A673 (cell line): Measurements from ENCODE around the gene TBXT. TPM values are rescaled to one million over a fixed set of nuclear protein-coding genes. Genes with fewer than 3 reads are reported as not detected.

Experiments
- BruUV-seq: library from RNA; stranded (reverse); fragments of 400-500 nt; replicated peaks from 2 replicates; lab custom pipeline; 2021; lab: Mats Ljungman, UMichigan
- CTCF ChIA-PET: fragments of 300-600 bp; sonication (Branson Sonifier 250); formaldehyde crosslinking; loops from one replicate; lab custom pipeline; 2022; ENCODE audit warnings: antibody characterized with exemption; lab: Charles Lee
- POLR2A ChIA-PET: fragments of 300-600 bp; sonication (Branson Sonifier 250); formaldehyde crosslinking; loops from one replicate; lab custom pipeline; 2022; ENCODE audit warnings: antibody characterized with exemption; ENCODE audit not compliant: low non-redundant PET; lab: Charles Lee
- DNase-seq: peaks from one replicate; pipeline ENCODE4 v3.0.0-alpha.2; 2015; ENCODE audit warnings: low spot score
- H3K27ac ChIP-seq: fragments of 200-600 bp; sonication (generic); 2 replicates; pipeline ENCODE4 v1.5.1; 2016; ENCODE audit warnings: mixed run types, low read depth, mild to moderate bottlenecking, mixed read lengths, antibody characterized with exemption, low read length; ENCODE audit not compliant: poor library complexity, severe bottlenecking
- H3K27me3 ChIP-seq: fragments of 200-600 bp; sonication (generic); replicated peaks from 2 replicates; pipeline ENCODE4 v1.6.1; 2017; ENCODE audit warnings: mixed run types, low read depth, mild to moderate bottlenecking, mixed read lengths, antibody characterized with exemption, low read length; ENCODE audit not compliant: insufficient read depth, poor library complexity
- H3K36me3 ChIP-seq: fragments of 200-600 bp; sonication (generic); 2 replicates; pipeline ENCODE4 v1.6.1; 2016; ENCODE audit warnings: mixed run types, mild to moderate bottlenecking, mixed read lengths, antibody characterized with exemption, low read length; ENCODE audit not compliant: insufficient read depth, poor library complexity, severe bottlenecking
- H3K4me1 ChIP-seq: fragments of 200-600 bp; sonication (generic); 2 replicates; pipeline ENCODE4 v1.6.1; 2017; ENCODE audit warnings: mixed run types, mild to moderate bottlenecking, mixed read lengths, antibody characterized with exemption, low read length; ENCODE audit not compliant: insufficient read depth, poor library complexity, severe bottlenecking
- H3K4me3 ChIP-seq: fragments of 200-600 bp; sonication (generic); 2 replicates; pipeline ENCODE4 v1.5.1; 2016; ENCODE audit warnings: low read depth, mixed run types, mild to moderate bottlenecking, mixed read lengths, low read length; ENCODE audit not compliant: poor library complexity, severe bottlenecking
- H3K9me3 ChIP-seq: fragments of 200-600 bp; sonication (generic); 2 replicates; pipeline ENCODE4 v1.6.1; 2016; ENCODE audit warnings: mixed run types, low read depth, mild to moderate bottlenecking, mixed read lengths, antibody characterized with exemption, low read length; ENCODE audit not compliant: poor library complexity, severe bottlenecking
- CTCF ChIP-seq: fragments of 300-800, 200-600 bp; sonication (generic); conservative IDR thresholded peaks from 2 replicates; pipeline ENCODE4 v1.5.1; 2017; ENCODE audit warnings: low read depth, mild to moderate bottlenecking, antibody characterized with exemption, low read length, moderate library complexity, mixed read lengths
- EZH2 ChIP-seq: fragments of 200-600 bp; sonication (generic); IDR thresholded peaks from 2 replicates; pipeline ENCODE4 v1.6.1; 2017; ENCODE audit warnings: borderline replicate concordance, low read depth, mild to moderate bottlenecking, mixed read lengths, antibody characterized with exemption, low read length; ENCODE audit not compliant: poor library complexity, severe bottlenecking
- intact Hi-C: fragments of 100-400 bp; cut with micrococcal nuclease; formaldehyde crosslinking; loops from one replicate; pipeline ENCODE4 v1.10.0; 2022; ENCODE audit not compliant: unreplicated experiment
- total RNA-seq: library from RNA; stranded (reverse); gene quantifications from 2 replicates; pipeline ENCODE4 v1.2.3, GENCODE V29; 2021

The TBXT gene
- total RNA-seq, 1 experiment from 2014 or later: not detected

GRCh38 chr6:166206510-166207283, 39.0 kb upstream of the TBXT start:
- TF ChIP-seq CTCF (no peak), EZH2 (no peak)
- H3K4me3 ChIP-seq: no peak overlapping the region
- H3K4me1 ChIP-seq: no peaks in the 10 kb centered on the region
- no peak overlapping the region for H3K27ac ChIP-seq
- H3K9me3 ChIP-seq: no peaks in the 10 kb centered on the region
- H3K36me3 ChIP-seq: no peaks in the 10 kb centered on the region
- no TSS peak for BruUV-seq
- DNase-seq: peak; percentile 34
- CTCF ChIA-PET: no interaction called here
- POLR2A ChIA-PET: no interaction called here
- no peaks in the 10 kb centered on the region for H3K27me3 ChIP-seq
- intact Hi-C loops: no loop called here

GRCh38 chr6:166206066-166206465, 38.4 kb upstream of the TBXT start:
- DNase-seq: no peak
- BruUV-seq: no TSS peak
- intact Hi-C loops: no loop called here
- CTCF ChIA-PET: no interaction called here
- H3K27me3 ChIP-seq: no peaks in the 10 kb centered on the region
- no peaks in the 10 kb centered on the region for H3K9me3 ChIP-seq
- H3K4me1 ChIP-seq: no peaks in the 10 kb centered on the region
- H3K36me3 ChIP-seq: no peaks in the 10 kb centered on the region
- TF ChIP-seq EZH2 (no peak), CTCF (no peak)
- no peak overlapping the region for H3K4me3 ChIP-seq
- H3K27ac ChIP-seq: no peak overlapping the region
- POLR2A ChIA-PET: no interaction called here

GRCh38 chr6:166204852-166205650, 37.4 kb upstream of the TBXT start:
- Histone ChIP-seq H3K4me1 (no peaks in the 10 kb centered on the region), H3K27ac (no peak overlapping the region), H3K27me3 (peaks cover 3% of the 10 kb centered on the region), H3K9me3 (no peaks in the 10 kb centered on the region), H3K4me3 (no peak overlapping the region), H3K36me3 (no peaks in the 10 kb centered on the region)
- CTCF ChIA-PET: no interaction called here
- intact Hi-C loops: no loop called here
- no peak for TF ChIP-seq CTCF
- no peak for DNase-seq
- BruUV-seq: no TSS peak
- POLR2A ChIA-PET: no interaction called here
